MV-4-11 (cell line): Measurements from ENCODE around the gene SUN2.

Source experiments
- DNase-seq: peaks from one replicate; lab custom pipeline; 2025; lab: John Stamatoyannopoulos, UW

The SUN2 gene

DNA sequence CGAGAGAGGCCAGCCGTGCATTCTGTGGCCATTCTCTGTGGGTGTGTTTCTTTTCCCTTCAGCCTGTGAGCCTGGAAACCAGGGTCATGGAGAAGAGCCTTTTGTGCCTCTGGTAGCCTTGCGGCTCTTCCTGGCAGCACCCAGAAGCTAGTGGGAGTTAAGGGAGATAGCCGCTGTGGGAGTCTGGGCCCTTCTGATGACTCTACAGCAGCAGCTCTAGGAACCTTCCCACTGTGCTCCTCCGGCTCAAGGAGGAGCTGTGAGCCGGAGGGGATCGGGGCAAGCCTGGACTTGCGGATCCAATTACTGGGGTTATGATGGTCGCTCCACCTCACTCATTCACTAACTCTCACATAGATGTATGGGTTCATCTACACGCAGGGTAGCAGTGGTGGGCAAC, 39.5 kb downstream of the SUN2 start:
- DNase-seq = no peak

DNA sequence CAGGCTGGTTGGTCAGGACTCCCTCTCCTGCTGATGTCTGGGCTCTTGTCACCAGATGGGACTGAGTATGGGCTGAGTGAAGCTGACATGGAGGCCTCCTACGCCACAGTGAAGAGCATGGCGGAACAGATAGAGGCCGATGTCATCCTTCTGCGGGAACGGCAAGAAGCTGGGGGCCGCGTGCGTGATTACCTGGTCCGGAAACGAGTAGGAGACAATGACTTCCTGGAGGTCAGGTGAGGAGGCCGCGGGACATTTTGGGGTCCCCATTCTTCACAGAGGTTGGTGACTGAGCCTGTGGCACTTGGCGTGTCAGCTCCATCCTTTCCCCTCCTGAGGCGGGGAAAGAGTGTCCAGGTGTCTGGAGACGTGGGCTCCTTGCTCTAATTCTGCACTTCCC, 39.9 kb downstream of the SUN2 start:
- DNase-seq = no peak

DNA sequence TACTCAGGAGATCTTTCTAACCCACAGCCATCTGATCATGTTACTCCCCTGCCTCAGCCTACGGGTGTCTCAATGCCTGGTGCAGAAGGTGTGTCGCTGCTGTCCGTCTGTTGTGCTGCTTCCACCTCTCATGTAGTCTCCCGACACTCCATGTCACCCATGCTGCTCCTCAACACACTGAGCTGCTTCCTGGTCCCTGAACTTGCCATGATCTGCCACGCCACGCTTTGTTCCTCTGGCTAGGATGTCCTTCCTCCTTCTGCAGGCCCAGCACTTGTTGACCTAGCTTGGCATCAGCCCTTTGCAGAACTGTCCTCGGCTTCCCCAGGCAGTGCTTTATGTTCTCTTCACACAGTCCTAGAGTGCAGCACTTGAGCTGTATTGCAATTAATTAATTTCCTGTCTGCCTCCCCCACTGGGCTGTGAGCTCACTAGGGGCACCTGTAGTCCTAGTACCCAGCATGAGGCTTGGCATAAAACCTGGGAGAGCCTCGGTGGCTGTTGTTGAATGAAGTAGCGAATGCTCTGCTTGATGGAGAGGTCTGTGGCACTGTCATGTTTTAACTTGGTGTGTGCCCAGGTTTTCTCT, 40.5 kb downstream of the SUN2 start:
- DNase-seq = no peak

DNA sequence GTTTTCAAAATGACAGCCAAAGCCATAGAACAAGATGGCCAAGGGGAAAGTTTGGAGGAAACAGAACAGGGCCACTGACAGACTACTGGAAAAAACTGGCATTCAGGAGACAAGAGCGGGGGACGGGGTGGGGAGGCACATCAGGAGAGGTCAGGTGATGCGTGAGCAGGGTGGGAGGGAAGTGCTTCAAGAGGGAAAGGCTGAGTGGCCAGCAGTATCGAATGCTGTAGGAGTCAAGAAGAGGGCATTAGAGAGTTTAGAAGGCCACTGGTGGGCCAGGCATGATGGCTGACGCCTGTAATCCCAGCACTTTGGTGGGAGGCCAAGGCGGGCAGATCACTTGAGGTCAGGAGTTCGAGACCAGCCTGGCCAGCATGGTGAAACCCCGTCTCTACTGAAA, 41.9 kb downstream of the SUN2 start:
- DNase-seq = no peak

DNA sequence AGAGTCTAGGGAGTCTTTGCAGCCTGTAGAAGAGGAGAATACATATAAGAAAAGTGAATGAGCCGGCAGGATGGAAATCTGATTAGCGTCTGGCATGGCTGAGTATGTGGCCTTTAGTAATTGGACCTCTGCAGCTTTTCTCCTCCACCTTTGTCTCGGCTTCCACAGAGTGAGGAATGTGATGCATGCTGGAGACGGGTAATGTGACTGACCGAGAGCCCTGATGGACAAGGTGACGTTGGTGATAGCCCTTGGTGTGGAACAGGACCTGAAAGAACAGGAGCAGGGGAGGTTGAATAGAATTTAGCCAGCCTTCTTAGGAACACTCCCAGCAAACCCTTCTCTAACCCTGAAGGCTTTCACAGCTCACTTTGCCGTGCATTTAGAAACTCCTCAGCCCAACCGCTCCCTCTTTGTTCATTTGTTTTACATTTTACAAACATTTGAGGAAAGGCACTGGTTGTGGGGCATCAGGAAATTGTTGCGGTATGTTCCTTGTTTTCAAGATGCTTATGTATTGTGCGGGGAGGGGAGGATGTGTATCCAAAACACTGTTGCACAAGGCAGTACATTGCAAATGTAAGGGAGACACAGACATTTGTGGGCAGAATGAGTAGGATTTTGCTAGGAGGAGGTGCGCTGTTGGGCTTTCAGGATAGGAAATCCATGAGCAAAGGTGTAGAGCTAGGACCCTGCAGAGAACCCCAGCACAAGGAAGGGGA, 43.2 kb downstream of the SUN2 start:
- no peak for DNase-seq

DNA sequence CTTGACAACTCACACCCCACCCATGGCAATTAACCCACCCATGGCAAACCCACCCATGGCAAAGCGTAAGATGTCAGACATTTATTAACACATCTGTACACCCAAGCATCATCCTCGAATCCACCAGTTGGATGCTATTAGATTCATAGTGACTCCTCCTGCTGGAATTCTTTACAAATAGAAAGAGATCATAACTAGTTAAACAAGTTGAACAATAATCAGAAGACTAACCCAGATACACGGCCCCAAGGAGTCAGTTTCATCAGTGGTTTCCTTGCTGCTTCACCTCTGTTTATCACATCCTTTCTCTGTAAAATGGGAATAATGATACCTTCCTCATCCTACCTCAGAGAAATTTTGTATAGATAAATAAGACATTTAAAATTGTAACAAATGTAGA, 44.9 kb downstream of the SUN2 start:
- DNase-seq = no peak

DNA sequence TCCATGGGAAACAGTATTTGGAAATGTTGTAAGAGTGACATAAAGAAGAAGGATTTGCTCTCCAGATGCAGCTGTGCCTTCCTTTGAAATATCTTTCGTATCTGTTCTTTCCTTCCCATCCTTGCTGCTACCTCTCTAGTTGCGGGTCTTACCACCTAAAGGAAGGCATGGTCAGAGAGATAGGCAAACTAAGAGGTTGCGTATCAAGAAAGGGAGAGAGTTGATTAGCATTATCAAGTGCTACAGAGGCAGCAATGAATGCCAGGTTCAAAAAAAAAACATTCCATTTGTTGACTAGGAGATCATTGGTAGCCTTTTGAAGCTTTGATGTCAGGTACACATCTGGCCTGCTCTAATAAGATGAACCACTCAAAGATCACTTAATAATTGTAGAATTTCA, 45.4 kb downstream of the SUN2 start:
- DNase-seq = no peak

DNA sequence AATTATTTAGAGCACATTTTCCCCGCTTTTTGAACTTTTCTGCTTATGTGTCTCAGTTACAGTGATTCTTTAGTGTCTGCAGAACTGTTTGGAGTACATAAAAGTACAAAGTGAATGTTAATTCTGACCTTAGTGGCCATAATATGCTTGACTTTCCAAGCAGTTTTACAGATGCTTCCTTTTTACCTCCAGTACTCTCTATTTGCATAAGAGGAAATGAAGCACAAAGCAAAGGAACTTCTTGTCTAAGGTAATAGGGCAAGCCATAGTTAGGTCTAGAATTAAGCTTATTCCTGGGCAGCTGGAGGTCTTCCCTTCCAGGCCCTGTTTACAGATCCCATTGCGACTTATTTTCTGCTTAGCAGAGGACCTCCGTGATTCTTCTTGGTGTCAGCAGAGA, 46.5 kb downstream of the SUN2 start:
- DNase-seq = no peak

DNA sequence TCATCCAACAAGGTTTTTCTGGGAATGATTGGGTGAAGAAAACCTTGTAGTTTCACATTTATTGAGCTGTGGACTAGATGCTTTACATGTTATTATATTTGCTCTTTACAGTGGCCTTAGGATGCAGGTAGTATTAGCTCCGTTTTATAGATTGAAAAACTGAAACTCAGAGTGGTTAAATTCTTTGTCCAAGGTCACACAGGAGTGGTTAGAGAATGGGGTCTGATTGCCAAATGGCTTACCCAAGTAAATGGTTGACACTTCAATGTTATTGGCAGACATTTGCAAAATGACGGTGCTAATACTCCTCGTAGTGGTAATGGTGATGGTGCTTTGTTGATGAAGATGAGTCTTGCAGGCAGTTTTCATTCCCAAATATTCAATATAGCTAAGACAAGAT, 47.8 kb downstream of the SUN2 start:
- DNase-seq = no peak

DNA sequence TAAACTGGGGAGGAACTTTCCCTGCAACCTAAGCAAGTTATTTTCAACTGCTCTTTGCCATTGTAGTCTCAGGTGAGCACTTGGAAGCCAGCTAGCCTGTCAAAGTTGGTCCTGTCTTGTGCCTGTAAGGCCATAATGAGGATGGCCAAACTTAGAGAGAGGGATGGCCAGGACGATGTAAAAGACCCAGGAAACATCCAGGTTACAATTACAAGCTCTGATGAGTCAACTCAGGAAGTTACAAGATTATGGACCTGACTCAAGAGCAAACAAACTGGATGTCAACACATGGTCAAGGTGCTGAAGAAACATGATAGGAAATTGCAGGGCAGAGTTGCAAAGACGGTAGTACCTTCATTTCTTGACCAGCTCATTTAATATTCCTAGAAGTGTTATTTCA, 48.5 kb downstream of the SUN2 start:
- DNase-seq = no peak

DNA sequence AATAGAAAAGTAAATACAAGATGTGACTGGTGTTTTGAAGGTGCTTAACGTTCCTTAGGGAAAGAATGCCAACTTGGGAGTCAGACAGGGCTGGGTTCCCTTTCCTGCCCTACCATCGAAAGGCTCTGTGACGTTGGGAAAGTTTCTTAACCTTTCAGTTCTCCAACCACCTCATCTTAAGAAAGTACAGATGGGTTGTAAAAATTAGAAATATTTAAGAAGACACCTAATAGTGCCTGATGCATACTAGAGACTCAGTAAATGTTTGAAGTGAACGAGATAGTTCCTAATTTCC, 49.0 kb downstream of the SUN2 start:
- DNase-seq = no peak

DNA sequence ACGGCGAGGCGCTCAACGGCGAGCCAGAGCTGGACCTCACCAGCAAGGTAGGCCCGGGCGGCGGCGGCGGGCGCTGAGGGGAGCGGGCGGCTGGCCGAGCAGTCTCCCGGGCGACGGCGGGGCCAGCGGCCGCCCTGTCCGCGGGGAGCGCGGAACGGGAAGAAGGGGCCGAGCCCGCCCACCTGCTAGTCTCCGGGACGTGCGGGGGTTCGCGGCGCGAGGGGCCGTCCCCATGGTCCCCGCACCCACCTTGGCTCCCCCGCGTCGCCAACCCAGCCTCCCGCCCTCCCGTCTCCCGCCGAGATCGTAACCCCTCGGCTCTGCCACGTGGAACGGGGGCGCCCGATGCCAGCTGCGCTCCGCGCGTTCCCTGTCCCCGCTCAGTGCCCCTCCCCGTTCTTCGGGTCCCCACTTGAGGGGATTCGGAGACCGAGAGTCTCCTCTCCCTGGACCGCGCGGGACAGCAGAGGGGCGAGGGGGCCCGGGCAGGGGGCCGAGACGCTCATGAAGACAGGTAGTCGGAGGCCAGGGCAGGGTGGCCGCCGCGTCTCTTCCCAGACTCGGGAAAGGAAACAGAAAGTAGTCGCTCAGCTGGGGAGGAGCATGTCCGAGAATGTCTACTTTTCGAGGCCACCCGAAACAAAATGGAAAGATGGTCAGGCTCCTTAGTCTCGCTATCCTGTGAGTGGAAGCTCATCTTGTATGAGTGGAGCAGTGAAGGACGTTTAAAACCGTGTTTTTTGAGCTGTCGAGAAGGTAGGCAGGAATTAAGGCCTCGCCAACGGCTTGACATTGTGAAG, 49.5 kb downstream of the SUN2 start:
- DNase-seq = no peak

DNA sequence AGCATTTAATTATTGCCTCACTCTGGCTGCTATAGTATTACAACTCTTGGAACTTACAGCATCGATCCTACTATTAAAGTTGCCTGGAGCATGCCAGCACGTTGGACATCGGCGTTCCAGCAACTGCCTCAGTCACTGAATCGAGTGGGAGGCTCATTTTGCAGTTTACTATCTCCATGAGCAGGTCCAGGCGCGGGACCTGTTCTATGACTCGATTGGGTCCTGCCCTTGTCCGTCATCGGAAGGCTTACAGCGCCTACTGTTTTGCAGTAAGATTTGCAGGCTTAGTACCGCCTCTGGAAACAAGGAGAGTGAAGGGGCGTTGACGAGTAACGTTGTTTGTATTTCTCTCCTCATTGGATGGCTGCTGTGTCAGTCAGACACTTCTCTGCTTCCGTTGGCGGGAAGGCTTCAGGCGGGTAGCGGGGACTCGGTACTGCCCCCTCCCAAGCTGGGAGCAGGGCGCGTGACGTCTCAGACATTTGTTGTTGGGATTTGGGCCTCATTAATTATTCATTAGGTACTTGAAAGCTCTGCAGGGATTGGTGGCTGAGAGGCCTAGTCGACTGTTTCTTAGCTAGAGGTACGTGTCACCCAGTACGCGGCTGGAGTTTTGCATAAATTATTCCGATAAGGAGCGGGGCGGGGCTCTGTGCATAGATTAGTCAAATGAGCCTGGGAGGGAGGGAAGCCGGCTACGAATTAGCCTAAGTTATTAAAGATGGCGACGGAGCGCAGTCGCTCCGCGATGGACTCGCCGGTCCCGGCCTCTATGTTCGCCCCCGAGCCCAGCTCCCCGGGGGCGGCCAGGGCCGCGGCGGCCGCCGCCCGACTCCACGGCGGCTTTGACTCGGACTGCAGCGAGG, 50.3 kb downstream of the SUN2 start, which contains the start of gene GTPBP1:
Gene GTPBP1 (plus strand): TSS at position 710 of the 866 bp plus-strand sequence. CDS start 12 bp downstream, at position 722.
- peak; percentile 100 for DNase-seq

DNA sequence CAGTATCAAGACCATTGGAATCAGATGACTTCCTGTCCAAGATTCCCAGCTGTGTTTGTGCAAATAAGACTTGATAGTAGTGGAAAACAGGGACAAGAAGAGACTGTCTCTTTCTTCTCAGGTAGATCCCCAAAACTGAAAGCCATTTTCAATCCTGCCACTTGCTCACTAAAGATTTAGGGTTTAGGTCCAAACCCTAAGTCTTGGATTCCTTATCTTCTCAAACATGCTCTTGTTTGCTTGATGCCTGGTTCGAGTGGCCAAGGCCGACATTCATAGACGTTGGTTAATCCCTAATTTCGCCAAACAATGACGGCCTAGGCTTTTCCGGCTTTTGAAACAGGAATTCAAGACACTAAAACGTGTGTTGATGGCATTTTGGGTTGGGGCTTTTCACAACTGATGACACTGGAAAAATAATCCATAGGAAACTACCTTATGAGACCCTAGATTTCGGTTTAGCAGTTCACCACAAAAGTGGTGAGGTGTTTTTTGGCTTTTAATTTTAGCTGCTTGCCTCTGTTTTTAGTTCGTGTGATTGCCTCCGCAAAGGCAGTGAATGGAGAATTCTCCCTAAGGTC, 51.1 kb downstream of the SUN2 start:
- DNase-seq = no peak

DNA sequence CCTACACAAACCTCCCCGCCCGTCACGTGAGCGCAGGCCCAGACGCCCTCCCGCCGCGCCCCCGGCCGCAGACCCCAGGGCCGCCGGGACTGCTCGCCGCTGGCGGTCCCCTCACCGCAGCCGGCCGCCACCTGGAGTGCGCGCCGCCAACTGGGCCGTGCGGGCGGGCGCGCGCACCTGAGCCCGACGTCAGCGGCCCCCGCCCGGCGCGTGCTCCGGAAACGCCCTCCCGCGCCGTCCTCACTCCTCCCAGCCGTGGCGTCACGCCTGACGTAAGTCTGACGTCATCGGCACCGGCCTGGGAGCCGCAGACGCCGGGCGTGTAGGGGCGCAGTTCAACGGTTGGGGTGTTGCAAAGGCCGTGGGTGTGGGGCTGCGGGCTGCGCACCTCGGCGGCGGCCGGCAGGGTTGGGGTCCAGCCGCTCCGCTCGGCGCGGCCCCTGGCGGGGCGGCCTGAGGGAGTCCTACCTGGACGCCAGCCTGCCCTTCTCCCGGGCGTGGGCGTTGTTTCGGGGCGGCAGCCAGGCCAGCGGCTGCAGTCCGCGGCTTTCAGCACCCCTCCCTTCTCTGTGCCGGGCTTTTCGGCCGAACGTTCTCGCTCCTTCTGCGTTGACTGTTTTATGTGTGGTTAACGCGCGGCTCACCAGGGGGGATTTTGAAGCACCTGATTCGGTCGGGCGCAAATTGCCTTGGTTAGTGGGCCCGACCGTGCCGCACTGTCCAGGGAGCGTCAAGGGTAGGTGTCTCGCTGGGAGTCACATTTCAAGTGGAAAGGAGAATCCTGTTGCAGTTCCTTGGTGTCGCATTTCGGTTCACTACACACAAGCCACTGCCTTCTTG, 54.8 kb downstream of the SUN2 start, which contains the start of gene JOSD1:
Gene JOSD1 (minus strand): TSS at position 155 of the 840 bp plus-strand sequence. CDS start 956 bp downstream, outside the sequence.
- peak; percentile 84 for DNase-seq

DNA sequence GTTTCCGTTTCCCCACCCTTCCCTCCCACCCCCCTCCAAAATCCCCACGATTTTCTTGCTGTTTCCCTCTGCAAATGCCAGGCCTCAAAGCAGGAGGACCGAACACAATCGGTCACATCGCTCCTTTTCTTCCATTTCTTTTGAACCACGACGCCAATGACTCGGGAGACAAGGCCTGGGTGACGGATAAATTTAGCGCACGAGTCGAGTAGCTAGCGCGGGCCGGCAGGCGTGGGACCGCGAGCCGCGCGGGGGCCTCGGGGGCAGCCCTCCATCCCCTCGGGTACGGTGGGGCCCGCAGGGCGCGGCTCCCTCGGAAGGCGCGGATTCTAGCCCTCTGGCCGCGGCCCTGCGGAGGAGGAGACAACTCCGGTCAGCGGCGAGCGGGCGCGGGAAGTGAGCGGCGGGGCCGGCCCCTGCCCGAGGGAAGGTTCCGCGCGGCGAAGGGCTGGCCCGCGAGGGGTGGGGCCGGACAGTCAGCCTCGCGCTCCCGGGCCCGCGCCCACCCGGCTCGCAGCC, 55.5 kb downstream of the SUN2 start:
- no peak for DNase-seq

DNA sequence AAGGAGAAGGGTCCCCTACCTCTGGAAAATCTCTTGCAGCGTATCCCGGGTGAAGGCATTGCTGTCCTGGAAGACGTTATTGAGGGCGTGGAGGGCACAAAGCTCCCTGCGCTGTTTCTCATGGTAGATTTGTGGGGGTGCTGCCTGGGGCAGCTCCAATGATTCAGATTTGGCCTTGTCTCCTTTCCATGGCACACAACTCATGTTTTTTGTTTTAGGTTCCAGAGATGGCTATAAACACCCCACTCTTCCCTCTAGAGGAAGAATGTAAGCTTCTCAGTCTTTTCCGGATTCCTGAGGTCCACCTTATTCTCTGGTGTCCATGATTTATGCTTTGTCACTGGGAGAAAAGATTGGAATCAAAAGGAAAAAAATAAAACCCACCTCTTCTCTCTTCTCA, 56.0 kb downstream of the SUN2 start:
- DNase-seq = no peak

DNA sequence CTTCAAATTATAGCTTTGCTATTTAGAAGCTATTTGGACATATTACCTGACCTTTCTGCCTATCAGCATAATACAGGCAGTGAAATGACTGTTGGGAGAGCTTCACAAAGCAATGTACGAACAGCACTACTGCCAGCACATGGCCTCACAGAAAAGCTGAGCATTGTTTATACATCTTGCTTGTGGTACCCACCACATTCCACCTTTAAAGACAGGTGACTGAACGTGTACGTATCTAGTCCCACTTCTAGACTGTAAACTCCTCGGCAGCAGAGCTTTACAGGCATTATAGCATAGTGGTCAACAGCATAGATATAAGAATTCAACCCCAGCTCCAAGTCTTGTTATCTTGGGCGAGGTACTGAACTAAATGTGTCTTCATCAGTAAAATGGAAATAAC, 56.7 kb downstream of the SUN2 start:
- no peak for DNase-seq

DNA sequence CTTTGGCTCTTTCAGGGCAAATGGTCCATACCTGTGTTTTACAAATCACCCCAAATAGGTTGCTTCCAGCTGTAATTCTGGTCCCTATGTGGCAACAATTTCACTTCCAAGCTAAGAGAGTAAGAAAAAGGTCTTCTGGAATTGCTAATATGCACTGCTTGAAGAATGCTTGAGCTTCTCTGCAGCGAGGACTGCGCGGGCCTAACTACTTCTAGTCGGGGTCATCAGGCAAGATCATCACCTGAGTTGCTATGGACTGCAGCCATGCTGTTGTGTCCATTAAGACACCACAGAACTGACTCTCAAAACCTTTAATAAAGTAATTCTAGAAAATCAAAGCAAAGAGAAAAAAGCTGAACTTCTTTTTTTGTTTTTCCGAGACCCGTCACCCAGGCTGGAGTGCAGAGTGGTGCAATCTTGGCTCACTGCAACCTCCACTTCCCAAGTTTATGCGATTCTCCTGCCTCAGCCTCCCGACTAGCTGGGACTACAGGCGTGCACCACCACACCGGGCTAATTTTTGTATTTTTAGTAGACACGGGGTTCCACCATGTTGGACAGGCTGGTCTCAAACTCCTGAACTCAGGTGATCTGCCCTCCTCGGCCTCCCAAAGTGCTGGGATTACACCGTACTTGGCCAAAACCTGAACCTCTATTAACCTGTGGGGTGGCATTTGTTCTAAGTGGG, 57.2 kb downstream of the SUN2 start:
- DNase-seq = no peak

DNA sequence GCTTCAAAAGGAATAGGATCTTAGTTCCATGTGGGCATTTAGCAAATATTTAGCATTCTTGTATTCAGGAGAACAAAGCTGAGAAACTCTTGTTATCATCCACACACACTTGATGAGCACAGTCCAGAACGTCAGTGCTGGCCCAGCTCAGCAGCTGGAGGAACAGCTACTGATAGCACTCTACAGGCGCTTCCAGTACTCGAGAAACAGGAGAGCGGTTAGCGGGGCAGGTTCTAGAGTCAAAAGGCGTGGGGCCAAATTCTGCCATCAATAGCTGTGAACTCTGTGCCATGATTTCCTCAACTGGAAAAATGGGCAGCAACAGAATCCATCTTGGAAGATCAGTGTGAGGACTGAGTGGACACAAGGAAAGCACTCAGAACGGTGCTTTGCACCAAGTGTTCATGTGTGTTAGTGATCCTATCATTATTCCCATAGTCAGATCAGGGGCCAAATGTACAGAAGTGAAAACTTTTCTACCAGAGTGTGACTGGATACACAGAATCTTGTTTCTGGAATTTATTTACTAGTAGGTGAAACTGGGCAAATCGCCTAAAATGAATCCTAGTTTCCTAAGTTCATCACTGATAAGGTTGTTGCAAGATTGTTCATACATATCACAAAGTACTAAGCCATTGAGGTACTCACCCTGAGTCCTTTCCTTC, 58.2 kb downstream of the SUN2 start:
- no peak for DNase-seq
